T follicular helper cell (primary cell): ENCODE measurements around the gene LRPAP1.
"Not testable (repeated sequence)": the region's sequence is repeated elsewhere in the genome, so short reads cannot be mapped to it uniquely, and the experiment has no call there.

Source experiments
- DNase-seq: peaks from one replicate; pipeline ENCODE4 v3.0.0-alpha.2; 2020; ENCODE audit warnings: low read depth

Gene LRPAP1

GRCh38 chr4:3519468-3520264 lies 12.6 kb downstream of the LRPAP1 start:
- DNase-seq, result no peak

- DNase-seq, result no peak
These were observed 13.3 kb downstream of the LRPAP1 start for GRCh38 chr4:3518941-3519340.

DNA sequence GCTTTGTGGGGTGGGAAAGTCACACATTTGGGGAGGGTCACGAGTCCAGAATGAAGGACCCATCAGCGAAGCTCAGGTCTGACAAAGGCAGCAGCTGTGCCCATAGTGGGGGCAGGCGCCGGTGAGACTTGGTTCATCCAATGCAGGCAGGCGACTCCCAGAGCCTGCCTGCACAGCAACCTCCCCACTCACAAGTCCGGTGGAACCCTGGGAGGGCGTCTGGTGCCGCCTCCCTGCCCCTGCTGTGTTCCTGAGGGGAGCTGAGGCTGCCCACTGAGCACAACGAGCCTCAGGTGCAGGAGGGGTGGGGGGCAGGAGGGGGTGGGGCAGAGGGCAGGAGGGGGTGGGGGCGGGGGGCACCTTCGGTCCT lies 13.7 kb downstream of the LRPAP1 start:
- no peak for DNase-seq

DNA sequence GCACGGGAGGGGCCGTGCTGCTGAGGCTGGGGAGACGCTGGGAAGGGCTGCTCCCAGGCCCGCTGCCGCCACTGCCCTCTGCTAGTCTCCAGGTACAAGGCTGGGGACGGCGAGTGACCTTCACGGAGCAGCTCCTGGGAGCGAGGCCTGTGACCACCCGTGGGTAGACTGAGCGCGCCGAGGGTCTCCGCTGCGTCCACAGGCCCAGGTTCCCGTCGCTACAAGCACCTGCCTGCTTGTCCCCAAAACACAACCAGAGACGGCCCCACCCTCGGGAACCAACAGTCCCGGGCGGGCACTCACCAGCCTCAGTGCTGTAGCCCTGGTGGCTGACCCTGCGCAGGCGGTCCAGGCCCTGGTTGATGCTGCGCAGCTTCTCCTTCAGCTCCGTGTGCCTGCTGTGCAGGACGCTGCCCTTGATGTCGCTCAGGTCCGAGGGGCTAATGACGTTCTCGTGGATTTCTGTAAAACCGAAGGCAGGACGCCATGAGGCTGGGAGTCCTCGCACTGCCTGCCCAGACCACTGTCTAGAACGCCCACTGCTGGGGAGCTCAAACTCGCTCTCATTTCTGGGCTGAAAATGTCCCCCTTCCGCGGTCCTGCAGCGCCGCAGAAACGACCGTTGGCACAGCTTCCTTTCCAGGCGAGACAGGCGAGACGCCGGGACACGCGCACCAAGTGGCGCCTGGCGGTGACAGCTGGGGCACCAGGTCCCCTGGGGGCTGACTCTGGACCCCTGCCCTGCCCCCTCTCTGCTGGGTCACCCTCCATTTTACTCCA lies 14.3 kb downstream of the LRPAP1 start:
- no peak for DNase-seq

- no peak for DNase-seq
These were observed 15.1 kb downstream of the LRPAP1 start for GRCh38 chr4:3516836-3517730.

DNA sequence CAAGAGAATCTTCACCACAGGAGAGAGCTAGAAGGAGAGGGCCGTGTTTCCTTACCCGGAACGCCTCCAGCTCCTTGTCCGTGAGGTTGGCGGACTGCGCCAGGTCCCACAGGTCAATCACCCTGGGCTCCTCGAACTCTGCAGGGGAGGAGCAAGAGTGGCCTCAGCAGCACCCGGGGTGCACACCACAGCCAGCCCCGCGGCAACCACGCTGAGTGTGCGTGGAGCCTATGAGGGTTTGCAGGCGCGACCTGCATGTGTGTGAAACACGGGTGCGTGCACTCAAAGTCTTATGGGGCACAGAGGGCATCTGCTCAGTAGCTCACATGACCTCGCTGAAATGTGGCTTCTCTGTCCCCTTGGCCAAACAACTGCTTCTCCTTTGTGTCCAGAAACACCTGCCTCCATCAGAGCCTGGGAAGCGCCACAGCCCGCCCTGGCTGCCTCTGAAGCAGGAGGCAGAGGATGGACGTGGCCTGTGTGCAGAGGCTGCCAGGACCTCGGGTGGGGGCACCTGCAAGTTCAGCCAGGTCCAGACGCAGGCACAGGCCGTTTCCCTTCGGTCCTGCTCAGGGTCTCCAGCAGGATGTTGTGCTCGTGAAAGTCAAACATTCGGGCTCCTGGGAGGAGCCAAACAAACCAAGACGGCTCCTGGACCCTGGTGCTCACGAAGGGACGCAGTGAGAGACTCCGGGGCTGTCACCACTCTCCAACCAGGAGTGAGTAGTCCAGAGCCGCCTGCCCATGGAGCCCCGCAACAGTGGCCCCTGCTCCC lies 16.0 kb downstream of the LRPAP1 start:
- no peak for DNase-seq

- DNase-seq, result no peak
These were observed 16.6 kb downstream of the LRPAP1 start for GRCh38 chr4:3515646-3516045.

GRCh38 chr4:3514806-3515501 lies 17.3 kb downstream of the LRPAP1 start:
- DNase-seq, result no peak

GRCh38 chr4:3514221-3514780 lies 17.9 kb downstream of the LRPAP1 start:
- no peak for DNase-seq

- DNase-seq, result no peak
These were observed 18.4 kb downstream of the LRPAP1 start for GRCh38 chr4:3513807-3514206.

GRCh38 chr4:3512719-3513118 lies 19.5 kb downstream of the LRPAP1 start:
- DNase-seq, result no peak

DNA sequence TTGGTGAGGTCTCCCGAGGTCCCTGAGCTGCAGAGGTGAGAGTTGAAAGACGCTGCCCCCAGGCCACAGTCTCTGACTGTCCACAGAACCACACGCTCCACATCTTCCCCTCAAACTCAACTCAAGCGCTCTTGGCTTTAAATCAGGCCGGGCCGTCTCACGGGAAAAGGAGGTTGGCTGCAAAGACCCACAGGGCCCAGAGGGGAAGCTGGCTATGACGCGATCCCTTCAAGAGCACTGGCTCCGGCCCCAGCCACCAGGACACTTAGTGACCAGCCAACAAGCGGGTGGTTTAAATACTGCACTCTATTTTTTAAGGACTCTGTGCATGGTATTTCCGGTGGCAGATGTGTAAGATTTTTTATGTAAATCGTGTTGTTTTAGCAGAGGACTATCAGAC lies 19.9 kb downstream of the LRPAP1 start:
- no peak for DNase-seq

GRCh38 chr4:3511601-3512000 lies 20.6 kb downstream of the LRPAP1 start:
- DNase-seq, result not testable (repeated sequence)

GRCh38 chr4:3511187-3511586 lies 21.0 kb downstream of the LRPAP1 start:
- DNase-seq, result no peak

DNA sequence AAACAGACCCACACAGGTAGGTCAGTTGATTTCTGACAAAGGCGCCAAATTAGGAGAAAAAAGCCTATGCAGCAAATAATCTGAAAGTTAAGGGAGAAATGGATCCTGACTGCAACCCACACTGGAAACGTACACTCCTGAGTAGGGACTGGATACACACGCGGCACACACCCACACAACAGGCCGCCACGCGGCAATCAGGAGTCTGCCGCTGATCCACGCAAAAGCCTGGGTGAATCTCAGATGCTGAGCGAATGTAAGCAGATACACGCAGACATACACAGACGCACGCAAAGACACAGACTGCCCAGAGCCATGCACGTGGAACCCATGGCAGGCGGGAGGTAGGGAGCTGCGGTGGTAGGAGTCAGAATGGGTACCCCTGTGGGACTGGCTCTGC lies 21.7 kb downstream of the LRPAP1 start:
- no peak for DNase-seq

GRCh38 chr4:3508542-3508941 lies 23.7 kb downstream of the LRPAP1 start:
- no peak for DNase-seq

DNA sequence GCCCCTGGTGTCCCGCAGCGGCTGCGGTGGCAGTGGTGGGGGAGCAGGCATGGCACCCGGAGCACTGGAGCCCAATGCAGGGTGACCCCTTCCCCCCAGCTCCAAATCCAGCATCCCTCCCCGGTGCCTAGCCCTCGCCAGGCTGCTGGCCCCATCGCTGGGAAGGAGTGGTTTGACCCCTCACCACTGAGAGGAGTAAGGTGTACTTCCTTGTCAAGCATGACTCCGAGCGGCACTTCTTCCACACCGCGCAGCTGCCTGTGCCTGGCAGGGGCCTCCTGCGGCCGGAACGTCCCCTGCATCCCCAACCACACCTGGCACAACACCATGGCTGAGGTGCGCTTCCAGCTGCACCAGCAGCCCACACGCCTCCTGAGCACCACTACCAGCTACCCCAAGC lies 27.0 kb downstream of the LRPAP1 start:
- DNase-seq, result no peak

DNA sequence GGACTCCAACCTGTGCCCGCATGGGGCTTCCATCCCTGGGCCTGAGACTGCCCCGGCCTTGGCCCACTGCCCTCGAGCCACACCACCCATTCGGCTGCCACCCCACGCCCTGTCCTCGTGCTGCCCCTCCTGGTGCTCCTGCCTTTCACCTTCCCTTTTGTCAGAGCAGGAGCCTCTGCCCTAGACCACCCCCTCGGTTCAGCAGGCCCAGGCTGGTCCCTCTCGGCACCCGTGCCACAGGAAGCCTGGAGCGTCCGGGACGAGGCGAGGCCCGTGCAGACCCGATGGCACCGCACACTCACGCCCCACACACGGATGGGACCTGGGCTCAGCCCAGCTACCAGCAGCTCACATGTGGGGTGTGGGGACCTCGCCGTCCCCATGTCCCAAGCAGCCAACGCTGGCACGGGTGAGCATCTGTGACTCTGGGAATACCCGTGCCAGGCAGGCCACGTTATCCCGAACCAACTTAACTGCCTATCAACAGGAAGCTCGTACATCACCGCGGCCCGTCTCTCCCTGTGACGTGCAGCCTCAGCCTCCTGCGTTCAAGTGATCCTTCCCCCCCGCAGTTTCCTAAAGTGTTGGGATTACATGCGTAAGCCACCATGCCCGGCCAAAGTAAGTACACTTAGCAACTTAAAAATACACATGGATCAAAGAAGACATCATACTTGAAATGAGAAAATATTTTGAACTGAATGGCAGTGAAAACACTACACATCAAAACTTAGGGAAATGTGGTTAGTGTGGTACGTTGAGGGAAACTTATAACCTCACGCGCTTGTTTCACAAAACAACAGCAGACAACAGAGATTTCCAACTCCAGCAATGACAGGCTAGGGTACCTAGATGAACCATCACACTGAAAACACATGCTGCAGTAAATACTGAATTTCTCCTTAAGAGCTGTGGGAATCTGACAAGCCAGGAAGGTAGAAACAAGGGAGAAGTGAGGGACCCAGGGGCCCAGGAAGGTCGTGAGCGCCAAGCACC lies 29.0 kb downstream of the LRPAP1 start:
- no peak for DNase-seq

GRCh38 chr4:3501825-3502425 lies 30.3 kb downstream of the LRPAP1 start:
- no peak for DNase-seq
